ENCODE measurements around the gene RNF31.
A peak's percentile ranks its signal among the peaks of the same experiment; 100 is the strongest.

RNF31 gene

DNA sequence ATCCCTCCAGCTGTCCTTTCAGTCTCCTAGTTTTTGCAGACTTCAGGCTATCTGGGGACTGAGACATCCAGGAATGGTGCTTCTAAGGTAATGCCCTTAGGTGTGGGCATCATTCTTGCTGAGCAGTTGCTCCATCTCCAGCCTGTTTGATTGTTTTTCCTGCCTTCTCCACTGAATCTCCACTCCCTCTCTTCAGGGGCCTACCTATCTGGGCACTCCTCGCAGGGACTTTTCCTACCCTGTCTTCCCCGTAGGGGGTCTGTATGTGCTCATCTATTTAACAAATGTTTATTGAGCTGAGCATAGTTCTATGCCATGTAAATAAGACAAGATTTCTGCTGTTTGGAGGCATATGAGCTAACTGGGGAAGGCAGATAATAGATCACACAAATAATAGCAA lies 14.3 kb upstream of the RNF31 start:
- H3K27ac ChIP-seq (ENCODE audit: low read depth, low read length): no peak overlapping the region
- no peak overlapping the region for H3K4me3 ChIP-seq (ENCODE audit: low read depth in 1 of 2, low read length in 2 of 2)
- H3K27me3 ChIP-seq (ENCODE audit: control insufficient read depth in 1 of 2, insufficient read depth in 2 of 2, low read length in 2 of 2): no peaks in the 10 kb centered on the region
- H3K9ac ChIP-seq (ENCODE audit: low read length): no peak overlapping the region
- peaks cover 17% of the 10 kb centered on the region for H3K4me1 ChIP-seq (ENCODE audit: insufficient read depth, low read length)
- peaks cover 9% of the 10 kb centered on the region for H3K36me3 ChIP-seq (ENCODE audit: insufficient read depth, low read length)
- H3K9me3 ChIP-seq (ENCODE audit: low read length): no peaks in the 10 kb centered on the region

DNA sequence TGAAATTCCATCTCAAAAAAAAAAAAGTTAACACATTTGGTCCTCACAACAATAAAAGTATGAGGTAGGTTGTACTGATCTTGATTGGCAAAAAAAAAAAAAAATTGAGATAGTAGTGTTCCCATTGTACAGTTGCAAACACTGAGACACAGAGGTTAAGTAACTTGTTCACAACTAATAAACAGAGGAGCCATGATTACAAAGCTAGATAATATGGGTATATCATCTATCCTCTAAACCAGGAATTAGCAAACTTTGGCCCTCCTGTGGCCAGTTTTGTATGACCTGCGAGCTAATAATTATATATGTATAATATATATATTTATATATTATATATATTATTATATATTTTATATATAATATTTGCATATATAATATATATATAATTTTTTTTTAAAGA lies 13.6 kb upstream of the RNF31 start:
- Histone ChIP-seq H3K27ac (ENCODE audit: low read depth, low read length) (no peak overlapping the region), H3K9me3 (ENCODE audit: low read length) (no peaks in the 10 kb centered on the region), H3K4me1 (ENCODE audit: insufficient read depth, low read length) (peaks cover 17% of the 10 kb centered on the region), H3K27me3 (ENCODE audit: control insufficient read depth in 1 of 2, insufficient read depth in 2 of 2, low read length in 2 of 2) (no peaks in the 10 kb centered on the region), H3K36me3 (ENCODE audit: insufficient read depth, low read length) (peaks cover 16% of the 10 kb centered on the region), H3K4me3 (ENCODE audit: low read depth in 1 of 2, low read length in 2 of 2) (no peak overlapping the region), H3K9ac (ENCODE audit: low read length) (no peak overlapping the region)

DNA sequence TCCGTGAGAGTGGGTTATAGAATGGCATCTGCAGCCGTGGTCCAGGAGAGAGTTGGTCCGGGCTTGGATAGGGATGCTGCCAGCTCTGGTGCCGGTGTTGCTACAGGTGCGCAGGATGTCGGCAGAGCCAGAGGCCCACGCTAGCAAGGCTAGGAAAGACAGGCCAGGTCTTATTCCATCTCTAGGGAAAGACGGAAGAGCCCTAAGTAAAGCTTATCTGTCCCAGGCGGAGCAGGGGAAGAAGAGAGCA lies 11.8 kb upstream of the RNF31 start:
- Histone ChIP-seq H3K27ac (ENCODE audit: low read depth, low read length) (peak overlapping the region; percentile 76), H3K9me3 (ENCODE audit: low read length) (no peaks in the 10 kb centered on the region), H3K9ac (ENCODE audit: low read length) (no peak overlapping the region), H3K4me3 (ENCODE audit: low read depth in 1 of 2, low read length in 2 of 2) (peak overlapping the region; percentile 63 to 85), H3K27me3 (ENCODE audit: control insufficient read depth in 1 of 2, insufficient read depth in 2 of 2, low read length in 2 of 2) (no peaks in the 10 kb centered on the region), H3K4me1 (ENCODE audit: insufficient read depth, low read length) (peaks cover 17% of the 10 kb centered on the region), H3K36me3 (ENCODE audit: insufficient read depth, low read length) (peaks cover 27% of the 10 kb centered on the region)

DNA sequence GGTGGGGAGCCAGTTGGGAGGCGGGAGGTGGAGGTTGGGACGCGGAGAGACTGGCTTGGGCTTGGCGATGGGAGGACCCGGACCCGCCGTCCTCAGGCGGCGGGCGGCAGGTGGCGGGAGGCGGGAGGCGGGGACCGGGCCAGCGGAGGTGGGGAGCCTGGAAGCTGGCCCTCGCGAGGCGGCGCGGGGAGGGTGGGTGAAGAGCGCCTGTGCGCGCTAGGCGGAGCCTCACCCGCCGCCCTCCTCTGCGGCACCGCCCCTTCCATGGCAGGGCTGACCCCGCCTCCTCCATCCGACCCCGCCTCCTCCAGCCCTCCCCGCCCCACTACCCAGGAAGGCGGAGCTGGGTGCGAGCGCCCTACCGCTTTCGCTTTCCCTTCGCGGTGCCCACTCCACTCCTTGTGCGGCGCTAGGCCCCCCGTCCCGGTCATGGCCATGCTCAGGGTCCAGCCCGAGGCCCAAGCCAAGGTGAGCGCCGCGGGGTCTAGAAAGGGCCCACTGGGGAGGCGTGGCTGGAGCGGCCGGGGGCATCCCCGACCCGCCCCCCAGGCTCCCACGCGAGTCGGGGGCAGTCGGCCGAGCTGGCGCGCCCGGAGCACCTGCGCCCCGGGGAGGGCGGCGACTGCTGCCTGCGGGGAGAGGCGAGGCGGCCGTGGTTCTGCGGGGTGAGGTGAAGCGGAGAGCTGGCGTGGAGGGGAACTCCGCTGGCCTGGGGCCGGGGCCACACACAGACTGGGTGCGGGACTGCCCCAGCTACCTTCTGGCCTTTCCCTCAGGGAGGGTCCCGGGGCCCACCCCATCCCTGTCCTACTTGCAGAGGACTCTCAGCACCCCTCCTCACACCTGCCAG lies 11.2 kb upstream of the RNF31 start, which contains the start of gene PSME1:
Gene PSME1 (plus strand): TSS at position 361 of the 850 bp plus-strand sequence. CDS start 69 bp downstream, at position 430.
- Histone ChIP-seq H3K36me3 (ENCODE audit: insufficient read depth, low read length) (peaks cover 27% of the 10 kb centered on the region), H3K9ac (ENCODE audit: low read length) (peak within 1 kb of the TSS; percentile 49), H3K9me3 (ENCODE audit: low read length) (no peaks in the 10 kb centered on the region), H3K4me1 (ENCODE audit: insufficient read depth, low read length) (peaks cover 17% of the 10 kb centered on the region), H3K4me3 (ENCODE audit: low read depth in 1 of 2, low read length in 2 of 2) (peak within 1 kb of the TSS; percentile 63 to 85), H3K27ac (ENCODE audit: low read depth, low read length) (peak within 1 kb of the TSS; percentile 99), H3K27me3 (ENCODE audit: control insufficient read depth in 1 of 2, insufficient read depth in 2 of 2, low read length in 2 of 2) (no peaks in the 10 kb centered on the region)

DNA sequence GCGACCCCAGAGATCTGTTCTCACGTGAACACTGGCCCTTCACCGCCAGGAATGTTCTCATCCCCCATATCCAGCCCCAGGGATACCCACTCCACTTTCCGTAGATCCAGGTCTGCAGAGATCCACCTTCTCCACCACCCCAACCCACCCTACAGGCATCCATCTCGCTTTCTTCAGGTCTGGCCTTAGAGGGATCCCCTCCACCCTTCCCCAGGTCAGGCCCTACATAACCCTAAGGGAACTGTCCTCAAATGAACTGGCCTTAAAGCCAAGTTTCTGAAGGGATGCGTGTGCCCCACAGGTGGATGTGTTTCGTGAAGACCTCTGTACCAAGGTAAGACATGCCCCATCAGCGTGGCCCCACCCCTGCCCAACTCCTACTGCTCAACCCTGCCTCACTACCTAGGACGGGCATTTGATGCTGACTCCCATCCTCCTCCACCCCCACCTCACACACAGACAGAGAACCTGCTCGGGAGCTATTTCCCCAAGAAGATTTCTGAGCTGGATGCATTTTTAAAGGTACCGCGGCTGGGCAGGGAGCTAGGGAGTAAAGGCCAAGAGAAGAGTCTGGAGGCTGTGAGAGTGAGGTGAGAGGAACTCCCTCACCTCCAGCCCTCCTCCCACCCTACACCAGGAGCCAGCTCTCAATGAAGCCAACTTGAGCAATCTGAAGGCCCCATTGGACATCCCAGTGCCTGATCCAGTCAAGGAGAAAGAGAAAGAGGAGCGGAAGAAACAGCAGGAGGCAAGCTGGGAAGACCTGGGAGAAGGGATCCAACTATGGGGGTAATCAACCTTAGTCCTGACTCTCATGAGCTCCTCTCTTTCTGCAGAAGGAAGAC lies 10.4 kb upstream of the RNF31 start:
- no peaks in the 10 kb centered on the region for H3K27me3 ChIP-seq (ENCODE audit: control insufficient read depth in 1 of 2, insufficient read depth in 2 of 2, low read length in 2 of 2)
- peak overlapping the region; percentile 63 to 85 for H3K4me3 ChIP-seq (ENCODE audit: low read depth in 1 of 2, low read length in 2 of 2)
- no peaks in the 10 kb centered on the region for H3K9me3 ChIP-seq (ENCODE audit: low read length)
- H3K9ac ChIP-seq (ENCODE audit: low read length): peak overlapping the region; percentile 49
- peaks cover 19% of the 10 kb centered on the region for H3K4me1 ChIP-seq (ENCODE audit: insufficient read depth, low read length)
- H3K36me3 ChIP-seq (ENCODE audit: insufficient read depth, low read length): peaks cover 27% of the 10 kb centered on the region
- H3K27ac ChIP-seq (ENCODE audit: low read depth, low read length): peak overlapping the region; percentile 99

DNA sequence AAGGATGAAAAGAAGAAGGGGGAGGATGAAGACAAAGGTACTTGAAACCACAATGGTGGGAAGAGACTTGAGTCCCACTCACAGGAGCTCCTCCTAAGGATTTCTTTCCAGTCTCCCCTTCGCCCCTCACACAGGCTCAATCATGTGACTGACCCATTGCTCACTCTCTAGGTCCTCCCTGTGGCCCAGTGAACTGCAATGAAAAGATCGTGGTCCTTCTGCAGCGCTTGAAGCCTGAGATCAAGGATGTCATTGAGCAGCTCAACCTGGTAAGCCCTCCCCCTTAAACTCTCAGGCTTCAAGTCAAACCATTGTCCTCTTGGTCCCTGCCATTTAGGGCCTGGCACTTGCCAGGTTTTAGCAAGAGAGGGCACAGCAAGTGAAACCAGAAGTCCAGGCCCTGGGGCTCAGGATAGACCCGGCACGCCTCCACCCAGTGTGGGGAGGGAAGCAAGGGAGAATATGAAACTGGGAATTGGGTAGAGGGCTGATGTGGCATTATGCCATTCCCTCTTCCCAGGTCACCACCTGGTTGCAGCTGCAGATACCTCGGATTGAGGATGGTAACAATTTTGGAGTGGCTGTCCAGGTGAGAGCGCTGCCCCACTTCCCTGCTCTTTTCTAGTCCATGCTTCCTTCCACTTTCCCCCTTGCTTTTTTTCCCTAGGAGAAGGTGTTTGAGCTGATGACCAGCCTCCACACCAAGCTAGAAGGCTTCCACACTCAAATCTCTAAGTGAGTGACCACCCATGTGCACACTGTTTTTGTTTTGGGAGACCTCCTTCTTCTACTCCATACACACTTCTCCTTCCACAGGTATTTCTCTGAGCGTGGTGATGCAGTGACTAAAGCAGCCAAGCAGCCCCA lies 9.5 kb upstream of the RNF31 start:
- H3K9me3 ChIP-seq (ENCODE audit: low read length): no peaks in the 10 kb centered on the region
- peaks cover 27% of the 10 kb centered on the region for H3K36me3 ChIP-seq (ENCODE audit: insufficient read depth, low read length)
- H3K4me3 ChIP-seq (ENCODE audit: low read depth in 1 of 2, low read length in 2 of 2): peak overlapping the region in 1 of 2 donors; percentile 63
- peak overlapping the region; percentile 49 for H3K9ac ChIP-seq (ENCODE audit: low read length)
- H3K27ac ChIP-seq (ENCODE audit: low read depth, low read length): no peak overlapping the region
- H3K27me3 ChIP-seq (ENCODE audit: control insufficient read depth in 1 of 2, insufficient read depth in 2 of 2, low read length in 2 of 2): no peaks in the 10 kb centered on the region
- H3K4me1 ChIP-seq (ENCODE audit: insufficient read depth, low read length): peaks cover 23% of the 10 kb centered on the region

DNA sequence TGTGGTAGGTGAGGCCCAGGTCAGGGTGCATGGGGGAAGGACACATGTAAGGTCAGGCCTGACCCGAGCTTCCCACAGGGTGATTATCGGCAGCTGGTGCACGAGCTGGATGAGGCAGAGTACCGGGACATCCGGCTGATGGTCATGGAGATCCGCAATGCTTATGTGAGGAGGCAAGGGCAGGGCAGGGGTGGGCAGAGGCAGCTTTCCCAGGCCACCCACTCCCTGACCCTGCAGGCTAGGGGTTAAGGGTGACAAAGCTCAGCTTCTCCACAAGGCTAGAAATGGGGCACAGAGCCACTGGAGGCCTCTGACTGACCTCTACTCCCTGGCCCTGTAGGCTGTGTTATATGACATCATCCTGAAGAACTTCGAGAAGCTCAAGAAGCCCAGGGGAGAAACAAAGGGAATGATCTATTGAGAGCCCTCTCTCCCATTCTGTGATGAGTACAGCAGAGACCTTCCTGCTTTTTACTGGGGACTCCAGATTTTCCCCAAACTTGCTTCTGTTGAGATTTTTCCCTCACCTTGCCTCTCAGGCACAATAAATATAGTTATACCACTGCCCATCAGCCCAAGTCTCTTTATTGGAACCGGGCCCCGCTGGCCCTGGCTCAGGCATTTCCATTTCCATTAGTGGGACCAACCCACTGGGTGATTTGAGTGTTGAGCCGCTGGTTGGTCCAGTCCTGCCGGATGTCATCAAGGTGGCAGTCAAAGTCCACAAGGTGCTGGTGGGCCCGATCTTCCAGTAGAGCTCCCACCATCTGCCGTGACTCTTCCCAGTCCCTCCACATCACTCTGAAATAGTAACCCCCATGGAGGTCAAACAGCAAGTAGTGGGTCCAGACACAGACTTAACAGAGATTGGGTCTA lies 8.7 kb upstream of the RNF31 start:
- H3K4me1 ChIP-seq (ENCODE audit: insufficient read depth, low read length): peaks cover 23% of the 10 kb centered on the region

DNA sequence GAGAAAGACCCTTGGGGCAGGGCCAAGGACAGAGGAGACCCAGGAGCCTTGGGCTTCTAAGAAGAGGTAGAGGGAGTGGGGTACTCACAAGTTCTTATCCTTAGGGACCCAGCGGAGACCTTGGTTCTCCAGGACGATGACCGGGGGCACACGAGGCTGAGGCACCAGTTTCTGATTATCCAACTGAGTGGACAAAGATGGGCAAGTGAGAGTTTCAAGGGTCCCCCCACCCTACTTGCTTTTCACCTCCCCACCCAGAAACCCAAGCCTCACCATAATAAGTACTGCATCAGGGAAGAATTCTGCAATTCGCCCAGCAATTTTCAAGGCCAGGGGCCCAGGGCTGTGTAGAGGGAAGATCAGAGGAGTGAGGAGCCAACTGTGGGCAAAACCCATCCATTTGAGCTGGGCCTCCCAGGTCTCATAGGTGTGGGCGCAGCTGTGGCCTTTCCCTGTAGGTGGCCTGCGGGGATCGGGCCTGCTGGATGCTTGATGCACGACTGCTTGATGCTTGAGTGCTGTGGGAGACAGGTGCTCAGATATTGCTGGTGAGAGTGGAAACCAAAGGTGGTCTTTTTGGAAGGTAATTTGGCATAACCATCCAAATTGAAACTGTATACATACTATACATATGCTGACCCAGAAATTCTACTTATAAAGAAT lies 7.9 kb upstream of the RNF31 start:
- Histone ChIP-seq H3K27ac (ENCODE audit: low read depth, low read length) (no peak overlapping the region), H3K9ac (ENCODE audit: low read length) (no peak overlapping the region), H3K9me3 (ENCODE audit: low read length) (no peaks in the 10 kb centered on the region), H3K4me3 (ENCODE audit: low read depth in 1 of 2, low read length in 2 of 2) (no peak overlapping the region), H3K4me1 (ENCODE audit: insufficient read depth, low read length) (peaks cover 23% of the 10 kb centered on the region), H3K27me3 (ENCODE audit: control insufficient read depth in 1 of 2, insufficient read depth in 2 of 2, low read length in 2 of 2) (no peaks in the 10 kb centered on the region), H3K36me3 (ENCODE audit: insufficient read depth, low read length) (peaks cover 40% of the 10 kb centered on the region)

More for the DNA sequence above, 8.7 kb upstream of the RNF31 start:
- H3K27me3 ChIP-seq (ENCODE audit: control insufficient read depth in 1 of 2, insufficient read depth in 2 of 2, low read length in 2 of 2): no peaks in the 10 kb centered on the region
- H3K27ac ChIP-seq (ENCODE audit: low read depth, low read length): no peak overlapping the region
- H3K36me3 ChIP-seq (ENCODE audit: insufficient read depth, low read length): peaks cover 33% of the 10 kb centered on the region
- H3K9ac ChIP-seq (ENCODE audit: low read length): no peak overlapping the region
- H3K4me3 ChIP-seq (ENCODE audit: low read depth in 1 of 2, low read length in 2 of 2): no peak overlapping the region
- H3K9me3 ChIP-seq (ENCODE audit: low read length): no peaks in the 10 kb centered on the region

DNA sequence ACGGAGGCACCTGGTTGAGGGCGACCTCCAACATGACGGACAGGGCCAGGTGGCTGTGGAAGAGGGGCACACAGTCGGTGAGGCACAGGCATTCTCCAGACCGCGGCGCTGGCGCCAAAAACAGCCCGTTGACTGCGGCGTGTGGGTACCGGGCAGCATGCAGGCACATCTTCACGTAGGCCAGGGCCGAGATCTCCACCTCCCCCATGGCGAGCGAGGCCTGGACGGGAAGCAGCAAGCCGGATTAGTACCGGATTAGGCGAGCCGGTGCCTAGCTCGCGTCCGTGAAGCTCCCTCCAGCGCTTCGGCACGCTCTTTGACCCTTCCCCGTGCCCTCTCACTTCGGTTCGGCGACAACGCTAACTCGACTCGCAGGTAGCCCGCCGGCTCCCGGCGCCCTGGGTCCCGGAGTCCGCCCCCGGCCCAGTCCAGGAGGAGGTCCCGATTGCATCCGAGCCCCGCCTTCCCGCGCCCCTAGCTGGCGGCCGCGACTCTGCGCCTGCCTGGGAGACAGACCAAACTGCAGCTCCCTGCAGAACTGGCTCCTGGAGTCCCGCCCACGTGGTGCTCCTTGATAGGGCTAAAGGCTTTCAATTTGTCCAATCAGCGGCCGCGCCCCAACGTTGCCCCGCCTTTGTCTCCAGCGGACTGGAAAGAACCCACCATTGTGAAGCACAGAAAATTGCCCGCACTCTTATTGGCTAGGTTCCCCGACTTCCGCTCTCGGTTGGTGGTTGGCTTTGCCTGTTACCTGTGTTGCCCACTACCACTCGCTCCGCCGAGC lies 6.0 kb upstream of the RNF31 start, which contains the start of gene EMC9:
Gene EMC9 (minus strand): TSS at position 495 of the 784 bp plus-strand sequence. CDS start 287 bp downstream, at position 208.
- Histone ChIP-seq H3K27ac (ENCODE audit: low read depth, low read length) (peak within 1 kb of the TSS; percentile 96), H3K4me3 (ENCODE audit: low read depth in 1 of 2, low read length in 2 of 2) (peak within 1 kb of the TSS; percentile 76 to 85), H3K4me1 (ENCODE audit: insufficient read depth, low read length) (peaks cover 28% of the 10 kb centered on the region), H3K27me3 (ENCODE audit: control insufficient read depth in 1 of 2, insufficient read depth in 2 of 2, low read length in 2 of 2) (no peaks in the 10 kb centered on the region), H3K36me3 (ENCODE audit: insufficient read depth, low read length) (peaks cover 40% of the 10 kb centered on the region), H3K9me3 (ENCODE audit: low read length) (no peaks in the 10 kb centered on the region), H3K9ac (ENCODE audit: low read length) (peak within 1 kb of the TSS; percentile 49)

Data from muscle layer of colon (tissue), 2 donors.